Keratinocyte (primary cell): ENCODE data around the gene CFL2. TPM values are rescaled to one million over a fixed set of nuclear protein-coding genes. Genes with fewer than 3 reads are reported as not detected.

Source experiments
- DNase-seq: peaks from one replicate; pipeline ENCODE4 v3.0.0-alpha.2; 2011; ENCODE audit warnings: low read depth, missing footprints, low spot score
- FAIRE-seq: peaks from 2 replicates; lab custom pipeline; 2011; peaks lifted over from hg19 to GRCh38; lab: Jason Lieb, UNC
- H2AFZ ChIP-seq: 2 replicates; pipeline ENCODE4 v1.6.0; 2012; ENCODE audit warnings: low read length, control low read depth, inconsistent platforms; ENCODE audit not compliant: control insufficient read depth
- H3K27ac ChIP-seq: 2 replicates; pipeline ENCODE4 v1.5.1; 2011; ENCODE audit warnings: low read length; ENCODE audit not compliant: control insufficient read depth, insufficient read depth
- H3K27me3 ChIP-seq: 3 replicates; pipeline ENCODE4 v1.6.0; 2011; ENCODE audit warnings: low read length; ENCODE audit not compliant: control insufficient read depth, insufficient read depth; ENCODE audit errors: extremely low read depth
- H3K36me3 ChIP-seq, 2 experiments: 2 replicates in 1 of 2; 3 replicates in 1 of 2; pipeline ENCODE4 v1.5.1; 2011; ENCODE audit warnings: low read length in 2 of 2, mild to moderate bottlenecking in 1 of 2; ENCODE audit not compliant: control insufficient read depth in 2 of 2, insufficient read depth in 2 of 2; ENCODE audit errors: extremely low read depth in 1 of 2
- H3K4me1 ChIP-seq: 3 replicates; pipeline ENCODE4 v1.5.1; 2011; ENCODE audit warnings: low read length; ENCODE audit not compliant: control insufficient read depth, insufficient read depth; ENCODE audit errors: extremely low read depth
- H3K4me2 ChIP-seq: 3 replicates; pipeline ENCODE4 v1.6.0; 2011; ENCODE audit warnings: low read depth, low read length; ENCODE audit not compliant: control insufficient read depth, insufficient read depth; ENCODE audit errors: extremely low read depth
- H3K4me3 ChIP-seq, 3 experiments: fragments of 200-600 bp in 1 of 3; sonication (generic) in 1 of 3; 2 replicates in 2 of 3; 3 replicates in 1 of 3; pipeline ENCODE4 v1.5.1; 2011 to 2016; ENCODE audit warnings: low read length in 3 of 3, mild to moderate bottlenecking in 3 of 3, control low read depth in 2 of 3, inconsistent platforms in 1 of 3, low read depth in 1 of 3, mixed read lengths in 1 of 3, mixed run types in 1 of 3, moderate library complexity in 1 of 3; ENCODE audit not compliant: control insufficient read depth in 2 of 3, insufficient read depth in 2 of 3; ENCODE audit errors: extremely low read depth in 1 of 3
- H3K79me2 ChIP-seq: 2 replicates; pipeline ENCODE4 v1.6.0; 2012; ENCODE audit warnings: low read length; ENCODE audit not compliant: control insufficient read depth, insufficient read depth
- H3K9ac ChIP-seq: 3 replicates; pipeline ENCODE4 v1.6.0; 2011; ENCODE audit warnings: low read length; ENCODE audit not compliant: control insufficient read depth, insufficient read depth; ENCODE audit errors: extremely low read depth
- H3K9me1 ChIP-seq: 3 replicates; pipeline ENCODE4 v1.6.0; 2011; ENCODE audit warnings: low read length; ENCODE audit not compliant: control insufficient read depth, insufficient read depth; ENCODE audit errors: extremely low read depth
- H3K9me3 ChIP-seq: 2 replicates; pipeline ENCODE4 v1.5.1; 2012; ENCODE audit warnings: low read depth, low read length; ENCODE audit not compliant: control insufficient read depth
- H4K20me1 ChIP-seq: 3 replicates; pipeline ENCODE4 v1.6.0; 2011; ENCODE audit warnings: low read length; ENCODE audit not compliant: control insufficient read depth, insufficient read depth; ENCODE audit errors: extremely low read depth
- CTCF ChIP-seq, 3 experiments: IDR thresholded peaks in 1 of 3; conservative IDR thresholded peaks in 1 of 3; optimal IDR thresholded peaks in 1 of 3; 2 replicates in 2 of 3; 3 replicates in 1 of 3; pipeline versions ENCODE3 to v1.5.1; 2011; ENCODE audit warnings: low read length in 3 of 3, mild to moderate bottlenecking in 3 of 3, moderate library complexity in 2 of 3, control low read depth in 1 of 3, inconsistent platforms in 1 of 3; ENCODE audit not compliant: insufficient read depth in 2 of 3; ENCODE audit errors: extremely low read depth in 1 of 3
- EZH2 ChIP-seq: IDR thresholded peaks from one replicate; pipeline ENCODE4 v1.6.1; 2012; ENCODE audit warnings: inconsistent platforms, mild to moderate bottlenecking, low read length, moderate library complexity
- dilution Hi-C: fragments of 300-500 bp; cut with MboI; formaldehyde crosslinking; loops from one replicate; pipeline ENCODE4 v1.7.0; 2020; ENCODE audit warnings: low sequenced_read_pairs; ENCODE audit not compliant: extremely low pct_ligation_motif_present
- polyA plus RNA-seq, 5 experiments: library from polyadenylated mRNA; depleted of rRNA in 3 of 5; stranded (reverse) in 3 of 5; stranded (forward) in 1 of 5; unstranded in 1 of 5; fragments of >200 nt; gene quantifications; 1 replicate in 1 of 5; 2 replicates in 3 of 5; 3 replicates in 1 of 5; pipeline versions ENCODE4 v1.2.1 to v1.2.3, GENCODE V29; 2011 to 2012; ENCODE audit warnings: missing spikeins in 2 of 5, low read depth in 1 of 5, low replicate concordance in 1 of 5

CFL2 gene
- polyA plus RNA-seq, 1 donor (not counting 4 experiments of a cell fraction or from before 2014, with no cell fraction given) = 30.5 TPM

- Histone ChIP-seq H4K20me1 (no peaks in the 10 kb centered on the region), H2AFZ (no peak overlapping the region), H3K79me2 (no peaks in the 10 kb centered on the region), H3K27ac (no peak overlapping the region), H3K36me3 (no peaks in the 10 kb centered on the region), H3K9me3 (no peaks in the 10 kb centered on the region), H3K9ac (no peak overlapping the region), H3K4me3 (no peak overlapping the region), H3K4me1 (peaks cover 12% of the 10 kb centered on the region), H3K9me1 (no peaks in the 10 kb centered on the region), H3K4me2 (no peak overlapping the region), H3K27me3 (no peaks in the 10 kb centered on the region)
- TF ChIP-seq EZH2 (no peak), CTCF (optimal IDR thresholded peaks at IDR 0.05 in 1 of 3, IDR thresholded peaks at IDR 0.05 in 1 of 3, conservative IDR thresholded peaks at IDR 0.05 in 1 of 3; ENCODE audit: extremely low read depth in 1 of 3, insufficient read depth in 2 of 3, low read length in 3 of 3) (no peak)
- FAIRE-seq = no peak
- dilution Hi-C loops = no loop called here
- DNase-seq = no peak
Observed at GRCh38 chr14:34673702-34674101, 40.7 kb downstream of the CFL2 start.

- H3K9me3 ChIP-seq = no peaks in the 10 kb centered on the region
- H3K79me2 ChIP-seq = no peaks in the 10 kb centered on the region
- H2AFZ ChIP-seq = no peak overlapping the region
- no peak overlapping the region for H3K27ac ChIP-seq
- DNase-seq (no peak), FAIRE-seq (no peak)
- no peaks in the 10 kb centered on the region for H3K27me3 ChIP-seq
- no peak overlapping the region for H3K4me2 ChIP-seq
- no peak for TF ChIP-seq CTCF (optimal IDR thresholded peaks at IDR 0.05 in 1 of 3, IDR thresholded peaks at IDR 0.05 in 1 of 3, conservative IDR thresholded peaks at IDR 0.05 in 1 of 3; ENCODE audit: extremely low read depth in 1 of 3, insufficient read depth in 2 of 3, low read length in 3 of 3)
- no peak for TF ChIP-seq EZH2
- no peak overlapping the region for H3K9ac ChIP-seq
- H3K36me3 ChIP-seq = no peaks in the 10 kb centered on the region
- dilution Hi-C loops = no loop called here
- no peaks in the 10 kb centered on the region for H3K9me1 ChIP-seq
- H3K4me1 ChIP-seq = peaks cover 3% of the 10 kb centered on the region
- H3K4me3 ChIP-seq = no peak overlapping the region
- H4K20me1 ChIP-seq = no peaks in the 10 kb centered on the region
Observed at GRCh38 chr14:34671716-34672115, 42.7 kb downstream of the CFL2 start.
